Neutrophil (primary cell): ENCODE data around the gene STX12.

Experiments used
- H3K27ac ChIP-seq: fragments of 200-600 bp; sonication (generic); 2 replicates; pipeline ENCODE4 v1.5.1; 2016; ENCODE audit warnings: mild to moderate bottlenecking, moderate library complexity
- H3K27me3 ChIP-seq: fragments of 200-600 bp; sonication (generic); 2 replicates; pipeline ENCODE4 v1.6.0; 2016; ENCODE audit warnings: mild to moderate bottlenecking
- H3K36me3 ChIP-seq: fragments of 200-600 bp; sonication (generic); 2 replicates; pipeline ENCODE4 v1.5.1; 2017
- H3K4me1 ChIP-seq, 2 experiments: fragments of 200-600 bp in 1 of 2; sonication (generic) in 1 of 2; 1 replicate in 1 of 2; 2 replicates in 1 of 2; pipeline versions ENCODE4 v1.5.1 to v1.6.1; 2013 to 2016; ENCODE audit warnings: low read depth in 1 of 2, low read length in 1 of 2, mild to moderate bottlenecking in 1 of 2, moderate library complexity in 1 of 2; ENCODE audit not compliant: control insufficient read depth in 1 of 2, insufficient read depth in 1 of 2
- H3K4me3 ChIP-seq, 2 experiments: fragments of 200-600 bp in 1 of 2; sonication (generic) in 1 of 2; 1 replicate in 1 of 2; 2 replicates in 1 of 2; pipeline ENCODE4 v1.5.1; 2013 to 2016; ENCODE audit warnings: low read depth in 1 of 2, low read length in 1 of 2, mild to moderate bottlenecking in 1 of 2, moderate library complexity in 1 of 2
- H3K9me3 ChIP-seq: fragments of 200-600 bp; sonication (generic); 2 replicates; pipeline ENCODE4 v1.5.1; 2016
- TF ChIP-seq, protein P1 (sequence below): fragments of 200-600 bp; sonication (generic); IDR thresholded peaks from 2 replicates; pipeline ENCODE4 v1.5.1; 2016; ENCODE audit warnings: antibody characterized with exemption

Gene STX12

GRCh38 chr1:27872802-27873551 lies 100.0 kb downstream of the STX12 start:
- Histone ChIP-seq H3K4me1 (peaks cover 71 to 89% of the 10 kb centered on the region in 2 experiments), H3K36me3 (peaks cover 37% of the 10 kb centered on the region), H3K27me3 (no peaks in the 10 kb centered on the region), H3K27ac (peak overlapping the region; percentile 97), H3K9me3 (no peaks in the 10 kb centered on the region), H3K4me3 (peak overlapping the region; percentile 88 to 99)
- TF ChIP-seq, protein P1, sequence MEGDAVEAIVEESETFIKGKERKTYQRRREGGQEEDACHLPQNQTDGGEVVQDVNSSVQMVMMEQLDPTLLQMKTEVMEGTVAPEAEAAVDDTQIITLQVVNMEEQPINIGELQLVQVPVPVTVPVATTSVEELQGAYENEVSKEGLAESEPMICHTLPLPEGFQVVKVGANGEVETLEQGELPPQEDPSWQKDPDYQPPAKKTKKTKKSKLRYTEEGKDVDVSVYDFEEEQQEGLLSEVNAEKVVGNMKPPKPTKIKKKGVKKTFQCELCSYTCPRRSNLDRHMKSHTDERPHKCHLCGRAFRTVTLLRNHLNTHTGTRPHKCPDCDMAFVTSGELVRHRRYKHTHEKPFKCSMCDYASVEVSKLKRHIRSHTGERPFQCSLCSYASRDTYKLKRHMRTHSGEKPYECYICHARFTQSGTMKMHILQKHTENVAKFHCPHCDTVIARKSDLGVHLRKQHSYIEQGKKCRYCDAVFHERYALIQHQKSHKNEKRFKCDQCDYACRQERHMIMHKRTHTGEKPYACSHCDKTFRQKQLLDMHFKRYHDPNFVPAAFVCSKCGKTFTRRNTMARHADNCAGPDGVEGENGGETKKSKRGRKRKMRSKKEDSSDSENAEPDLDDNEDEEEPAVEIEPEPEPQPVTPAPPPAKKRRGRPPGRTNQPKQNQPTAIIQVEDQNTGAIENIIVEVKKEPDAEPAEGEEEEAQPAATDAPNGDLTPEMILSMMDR, result no peak

GRCh38 chr1:27873671-27874384 lies 100.8 kb downstream of the STX12 start:
- H3K4me3 ChIP-seq, result peak overlapping the region; percentile 88 to 99
- H3K27me3 ChIP-seq, result no peaks in the 10 kb centered on the region
- H3K4me1 ChIP-seq, result peaks cover 71 to 89% of the 10 kb centered on the region in 2 experiments
- H3K27ac ChIP-seq, result peak overlapping the region; percentile 97
- H3K36me3 ChIP-seq, result peaks cover 45% of the 10 kb centered on the region
- no peaks in the 10 kb centered on the region for H3K9me3 ChIP-seq
- TF ChIP-seq, protein P1, result no peak
